Measurements from ENCODE around the gene UBE2I. TPM values are rescaled to one million over a fixed set of nuclear protein-coding genes. Genes with fewer than 3 reads are reported as not detected.

Gene UBE2I
- total and polyA plus RNA-seq, 2 donors (not counting 1 experiment from before 2014, with no cell fraction given): 42.1 to 142 TPM

Other genes starting within 250 kb of the UBE2I start
- not detected in 2 replicates for gene SSTR5, start 236.9 kb upstream of the UBE2I start, total RNA-seq
- not detected in 2 replicates for gene SSTR5, start 236.9 kb upstream of the UBE2I start, polyA plus RNA-seq
- gene C1QTNF8, start 213.4 kb upstream of the UBE2I start, total RNA-seq: not detected in 2 replicates
- not detected in 2 replicates for gene C1QTNF8, start 213.4 kb upstream of the UBE2I start, polyA plus RNA-seq
- 0.26 and 1.2 TPM in 2 replicates for gene CACNA1H, start 156.5 kb upstream of the UBE2I start, total RNA-seq
- gene CACNA1H, start 156.5 kb upstream of the UBE2I start, polyA plus RNA-seq: 0.05 and 10.5 TPM in 2 replicates
- not detected in 2 replicates for gene TPSG1, start 84.4 kb upstream of the UBE2I start, total RNA-seq
- not detected in 2 replicates for gene TPSG1, start 84.4 kb upstream of the UBE2I start, polyA plus RNA-seq
- not detected in 2 replicates for gene TPSB2, start 79.5 kb upstream of the UBE2I start, total RNA-seq
- gene TPSB2, start 79.5 kb upstream of the UBE2I start, polyA plus RNA-seq: not detected in 2 replicates
- gene TPSAB1, start 68.9 kb upstream of the UBE2I start, total RNA-seq: not detected in 2 replicates
- not detected in 2 replicates for gene TPSAB1, start 68.9 kb upstream of the UBE2I start, polyA plus RNA-seq
- not detected in 2 replicates for gene TPSD1, start 53.6 kb upstream of the UBE2I start, total RNA-seq
- gene TPSD1, start 53.6 kb upstream of the UBE2I start, polyA plus RNA-seq: not detected in 2 replicates
- 0.26 and 0.83 TPM in 2 replicates for gene BAIAP3, start 24.0 kb downstream of the UBE2I start, total RNA-seq
- gene BAIAP3, start 24.0 kb downstream of the UBE2I start, polyA plus RNA-seq: 0.19 and 0.22 TPM in 2 replicates
- 74.7 and 77.6 TPM in 2 replicates for gene TSR3, start 42.2 kb downstream of the UBE2I start, total RNA-seq
- gene TSR3, start 42.2 kb downstream of the UBE2I start, polyA plus RNA-seq: 36.2 and 41.9 TPM in 2 replicates
- gene GNPTG, start 42.3 kb downstream of the UBE2I start, total RNA-seq: 38.8 and 40.8 TPM in 2 replicates
- 43.2 and 44.6 TPM in 2 replicates for gene GNPTG, start 42.3 kb downstream of the UBE2I start, polyA plus RNA-seq
- gene UNKL, start 105.1 kb downstream of the UBE2I start, total RNA-seq: 6.3 and 6.9 TPM in 2 replicates
- 3.6 and 4.3 TPM in 2 replicates for gene UNKL, start 105.1 kb downstream of the UBE2I start, polyA plus RNA-seq
- gene UQCC4, start 111.1 kb downstream of the UBE2I start, total RNA-seq: 11.9 and 15.2 TPM in 2 replicates
- 13.3 and 15.7 TPM in 2 replicates for gene UQCC4, start 111.1 kb downstream of the UBE2I start, polyA plus RNA-seq
- gene PERCC1, start 121.4 kb downstream of the UBE2I start, total RNA-seq: not detected in 2 replicates
- not detected in 2 replicates for gene PERCC1, start 121.4 kb downstream of the UBE2I start, polyA plus RNA-seq
- 0.50 and 0.51 TPM in 2 replicates for gene CCDC154, start 134.9 kb downstream of the UBE2I start, total RNA-seq
- 0.02 and 0.08 TPM in 2 replicates for gene CCDC154, start 134.9 kb downstream of the UBE2I start, polyA plus RNA-seq
- gene CLCN7, start 165.4 kb downstream of the UBE2I start, total RNA-seq: 80.4 and 83.4 TPM in 2 replicates
- gene CLCN7, start 165.4 kb downstream of the UBE2I start, polyA plus RNA-seq: 25.0 and 25.8 TPM in 2 replicates
- gene PTX4, start 179.3 kb downstream of the UBE2I start, total RNA-seq: not detected in 2 replicates
- gene PTX4, start 179.3 kb downstream of the UBE2I start, polyA plus RNA-seq: 0.05 TPM in 1 of 2 replicates, not detected in the other
- 8.2 and 10.9 TPM in 2 replicates for gene TELO2, start 183.7 kb downstream of the UBE2I start, total RNA-seq
- gene TELO2, start 183.7 kb downstream of the UBE2I start, polyA plus RNA-seq: 6.3 and 9.4 TPM in 2 replicates
- 10.3 and 12.4 TPM in 2 replicates for gene TMEM204, start 224.0 kb downstream of the UBE2I start, total RNA-seq
- gene TMEM204, start 224.0 kb downstream of the UBE2I start, polyA plus RNA-seq: 9.6 and 10.9 TPM in 2 replicates

Measured in fibroblast of lung (primary cell).